ENCODE data around the gene CHN2. TPM values are rescaled to one million over a fixed set of nuclear protein-coding genes. Genes with fewer than 3 reads are reported as not detected.

The CHN2 gene
- total RNA-seq, 6 experiments from 2014 or later, result not detected

DNA sequence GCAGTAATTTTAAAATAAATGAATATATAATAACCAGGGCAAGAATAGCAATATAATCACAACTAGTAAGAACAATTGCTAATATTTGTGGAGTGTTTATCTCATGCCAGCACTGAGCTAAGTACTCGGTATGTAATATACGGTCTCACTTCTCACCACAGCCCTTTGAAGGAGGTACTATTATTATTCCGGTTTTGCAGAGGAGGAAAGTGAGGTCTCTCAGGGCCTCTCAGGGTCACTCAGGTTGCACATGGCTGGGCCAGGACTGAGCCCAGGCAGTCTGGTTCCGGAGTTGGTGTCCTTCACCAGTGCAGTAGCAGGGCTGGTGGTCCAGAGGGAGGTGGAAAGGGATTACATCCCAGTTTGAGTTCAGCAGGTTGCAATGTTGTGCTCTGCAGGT is 80.9 kb downstream of the CHN2 start:
- Mint-ChIP-seq H3K36me3 (ENCODE audit: low read depth) (no peaks in the 10 kb centered on the region; the same call in 1 of the 2 replicates), H3K27ac (no peak overlapping the region), H3K4me3 (no peak overlapping the region), H3K27me3 (ENCODE audit: insufficient read depth) (peaks cover 2% of the 10 kb centered on the region; the same call in 1 of the 2 replicates), H3K9me3 (peaks cover 3% of the 10 kb centered on the region; the same call in 1 of the 2 replicates), H3K4me1 (ENCODE audit: low read depth) (no peaks in the 10 kb centered on the region)
- TF ChIP-seq, protein P1, sequence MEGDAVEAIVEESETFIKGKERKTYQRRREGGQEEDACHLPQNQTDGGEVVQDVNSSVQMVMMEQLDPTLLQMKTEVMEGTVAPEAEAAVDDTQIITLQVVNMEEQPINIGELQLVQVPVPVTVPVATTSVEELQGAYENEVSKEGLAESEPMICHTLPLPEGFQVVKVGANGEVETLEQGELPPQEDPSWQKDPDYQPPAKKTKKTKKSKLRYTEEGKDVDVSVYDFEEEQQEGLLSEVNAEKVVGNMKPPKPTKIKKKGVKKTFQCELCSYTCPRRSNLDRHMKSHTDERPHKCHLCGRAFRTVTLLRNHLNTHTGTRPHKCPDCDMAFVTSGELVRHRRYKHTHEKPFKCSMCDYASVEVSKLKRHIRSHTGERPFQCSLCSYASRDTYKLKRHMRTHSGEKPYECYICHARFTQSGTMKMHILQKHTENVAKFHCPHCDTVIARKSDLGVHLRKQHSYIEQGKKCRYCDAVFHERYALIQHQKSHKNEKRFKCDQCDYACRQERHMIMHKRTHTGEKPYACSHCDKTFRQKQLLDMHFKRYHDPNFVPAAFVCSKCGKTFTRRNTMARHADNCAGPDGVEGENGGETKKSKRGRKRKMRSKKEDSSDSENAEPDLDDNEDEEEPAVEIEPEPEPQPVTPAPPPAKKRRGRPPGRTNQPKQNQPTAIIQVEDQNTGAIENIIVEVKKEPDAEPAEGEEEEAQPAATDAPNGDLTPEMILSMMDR (IDR thresholded peaks at IDR 0.05), result no peak
- no peak for DNase-seq

DNA sequence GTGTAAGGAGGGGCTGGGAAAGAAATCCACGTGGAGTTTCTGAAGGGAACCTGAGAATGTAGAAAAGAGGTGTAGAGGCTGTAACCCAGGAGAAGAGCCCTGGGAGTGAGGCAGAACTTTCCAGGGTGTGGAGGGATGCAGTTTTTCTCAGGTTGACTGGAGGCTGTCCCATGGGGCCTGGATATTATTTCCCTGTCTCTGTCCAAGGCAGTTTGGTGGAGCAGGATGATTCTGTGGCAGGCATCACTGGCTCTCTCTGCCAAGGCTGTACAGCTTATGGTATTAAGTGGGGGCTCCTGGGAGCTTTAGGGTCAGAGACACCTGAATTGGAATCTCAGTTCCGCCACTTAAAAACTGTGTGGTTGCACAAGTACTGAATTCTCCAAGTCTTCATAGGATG is 81.6 kb downstream of the CHN2 start:
- peaks cover 2% of the 10 kb centered on the region; the same call in 1 of the 2 replicates for H3K27me3 Mint-ChIP-seq (ENCODE audit: insufficient read depth)
- H3K27ac Mint-ChIP-seq, result no peak overlapping the region
- TF ChIP-seq, protein P1 (IDR thresholded peaks at IDR 0.05), result no peak
- H3K36me3 Mint-ChIP-seq (ENCODE audit: low read depth), result no peaks in the 10 kb centered on the region; the same call in 1 of the 2 replicates
- no peak for DNase-seq
- H3K4me1 Mint-ChIP-seq (ENCODE audit: low read depth), result no peaks in the 10 kb centered on the region
- H3K9me3 Mint-ChIP-seq, result peaks cover 3% of the 10 kb centered on the region; the same call in 1 of the 2 replicates
- no peak overlapping the region for H3K4me3 Mint-ChIP-seq

DNA sequence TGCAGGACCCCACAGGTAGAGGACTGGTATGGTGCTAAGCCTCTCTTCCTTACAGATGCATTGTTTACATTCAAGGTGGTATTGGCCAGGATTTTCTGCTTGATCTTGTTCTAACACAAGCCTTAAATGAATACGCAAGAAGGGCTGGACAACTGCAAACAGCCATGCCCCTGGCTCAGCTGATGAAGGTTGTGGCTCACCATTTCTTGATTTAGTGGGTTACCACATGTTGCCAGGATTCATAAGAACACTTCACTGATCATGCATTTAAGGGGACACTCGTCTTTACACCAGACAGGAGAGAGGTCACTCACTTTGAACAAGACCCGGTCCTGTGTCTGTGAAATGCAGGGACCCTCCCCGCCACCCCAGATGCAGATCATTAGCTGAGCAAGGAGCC is 82.2 kb downstream of the CHN2 start:
- Mint-ChIP-seq H3K9me3 (peaks cover 3% of the 10 kb centered on the region; the same call in 1 of the 2 replicates), H3K27ac (no peak overlapping the region), H3K36me3 (ENCODE audit: low read depth) (no peaks in the 10 kb centered on the region; the same call in 1 of the 2 replicates), H3K4me3 (no peak overlapping the region), H3K4me1 (ENCODE audit: low read depth) (no peaks in the 10 kb centered on the region), H3K27me3 (ENCODE audit: insufficient read depth) (peaks cover 3% of the 10 kb centered on the region; the same call in 1 of the 2 replicates)
- TF ChIP-seq, protein P1 (IDR thresholded peaks at IDR 0.05), result no peak
- DNase-seq, result no peak

DNA sequence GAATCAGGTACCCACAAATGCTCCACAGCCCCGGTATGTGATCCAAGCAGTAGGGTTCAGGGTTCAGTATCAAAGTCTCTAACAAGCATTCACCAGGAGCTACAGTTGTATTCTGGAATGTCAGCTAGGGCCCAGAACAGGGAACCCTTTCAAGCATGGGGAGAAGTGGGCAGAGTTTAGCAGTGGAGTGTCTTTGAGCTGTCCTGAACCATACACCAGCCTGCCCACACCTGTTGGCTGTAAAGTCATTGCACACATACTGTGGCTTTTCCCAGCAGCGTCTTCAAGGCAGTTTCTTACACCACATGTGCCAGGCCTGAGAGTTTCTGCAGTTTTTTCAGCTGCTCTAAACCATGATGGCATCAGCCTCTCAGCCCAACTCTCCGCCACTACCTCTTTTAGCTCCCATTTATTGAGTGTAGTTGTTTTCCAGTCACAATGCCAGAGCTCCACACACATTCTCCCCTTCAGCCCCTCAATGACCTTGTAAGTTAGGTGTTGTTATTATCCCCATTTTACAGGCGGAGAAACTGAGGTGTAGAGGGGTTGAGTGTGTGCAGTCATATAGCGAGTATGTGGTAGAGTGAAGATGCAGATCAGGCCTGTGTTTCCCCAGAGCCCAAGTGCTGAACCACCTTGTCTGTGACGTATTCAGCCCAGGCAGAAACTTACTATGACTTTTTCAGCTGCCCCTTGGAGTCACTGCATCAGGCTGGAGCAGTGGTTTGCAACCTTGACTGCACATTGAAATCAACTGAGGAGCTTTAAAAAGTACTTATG is 83.1 kb downstream of the CHN2 start:
- H3K4me1 Mint-ChIP-seq (ENCODE audit: low read depth), result no peaks in the 10 kb centered on the region
- H3K27ac Mint-ChIP-seq, result no peak overlapping the region
- DNase-seq, result no peak
- no peak overlapping the region for H3K4me3 Mint-ChIP-seq
- H3K27me3 Mint-ChIP-seq (ENCODE audit: insufficient read depth), result peaks cover 3% of the 10 kb centered on the region; the same call in 1 of the 2 replicates
- no peaks in the 10 kb centered on the region; the same call in 1 of the 2 replicates for H3K36me3 Mint-ChIP-seq (ENCODE audit: low read depth)
- peaks cover 3% of the 10 kb centered on the region; the same call in 1 of the 2 replicates for H3K9me3 Mint-ChIP-seq
- TF ChIP-seq, protein P1 (IDR thresholded peaks at IDR 0.05), result no peak

DNA sequence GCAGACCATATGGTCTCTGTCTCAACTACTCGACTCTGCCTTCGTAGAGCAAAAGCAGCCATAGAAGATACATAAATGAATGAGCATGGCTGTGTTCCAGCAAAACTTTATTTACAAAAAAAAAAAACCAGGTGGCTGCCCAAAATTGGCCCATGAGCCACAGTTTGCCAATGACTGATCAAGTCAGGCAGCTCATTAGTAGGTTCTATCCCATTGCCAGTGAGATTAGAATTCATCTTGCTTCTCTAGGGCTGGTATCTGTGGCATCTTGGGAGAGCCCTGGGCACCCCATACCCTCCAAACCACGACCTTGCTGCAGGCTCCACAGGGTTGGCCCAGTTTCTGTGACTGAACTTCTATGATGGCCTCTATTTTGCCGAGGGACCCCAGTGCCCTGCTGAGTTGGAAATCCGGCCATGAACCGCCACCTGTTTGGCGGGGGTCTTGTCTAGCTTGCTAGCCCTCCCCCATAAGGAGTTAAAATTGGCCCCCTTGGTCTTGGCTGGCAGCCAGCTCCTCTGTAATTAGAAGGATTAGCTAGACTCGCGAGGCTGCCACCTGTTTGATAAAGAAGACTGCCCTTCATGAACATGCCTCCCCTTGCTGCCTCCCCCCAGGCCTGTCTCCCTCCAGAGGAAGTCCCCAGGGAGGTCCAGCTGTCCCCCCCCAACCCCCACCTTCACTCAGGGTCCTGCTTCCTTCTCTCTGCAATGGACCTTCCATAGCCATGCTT is 83.9 kb downstream of the CHN2 start:
- no peaks in the 10 kb centered on the region; the same call in 1 of the 2 replicates for H3K36me3 Mint-ChIP-seq (ENCODE audit: low read depth)
- no peak for DNase-seq
- TF ChIP-seq, protein P1 (IDR thresholded peaks at IDR 0.05), result no peak
- H3K4me3 Mint-ChIP-seq, result no peak overlapping the region
- no peak overlapping the region for H3K27ac Mint-ChIP-seq
- peaks cover 3% of the 10 kb centered on the region; the same call in 1 of the 2 replicates for H3K9me3 Mint-ChIP-seq
- peaks cover 3% of the 10 kb centered on the region; the same call in 1 of the 2 replicates for H3K27me3 Mint-ChIP-seq (ENCODE audit: insufficient read depth)
- H3K4me1 Mint-ChIP-seq (ENCODE audit: low read depth), result no peaks in the 10 kb centered on the region

All from HFFc6 (cell line).